Mammary epithelial cell (primary cell): ENCODE data around the gene ZNF462.

Source experiments
- EZH2 ChIP-seq: IDR thresholded peaks from 2 replicates; pipeline ENCODE4 v1.6.1; 2012; ENCODE audit warnings: low read length, inconsistent platforms, borderline replicate concordance
- TF ChIP-seq, protein P1 (sequence below), 2 donors: IDR thresholded peaks in 1 of 2; conservative IDR thresholded peaks in 1 of 2; 2 replicates each; pipeline ENCODE4 v1.5.1; 2011 to 2012; ENCODE audit warnings: inconsistent platforms in 2 of 2, low read length in 2 of 2, mild to moderate bottlenecking in 2 of 2, control low read depth in 1 of 2, low read depth in 1 of 2; ENCODE audit not compliant: insufficient read depth in 1 of 2; ENCODE audit errors: extremely low read depth in 1 of 2

DNA sequence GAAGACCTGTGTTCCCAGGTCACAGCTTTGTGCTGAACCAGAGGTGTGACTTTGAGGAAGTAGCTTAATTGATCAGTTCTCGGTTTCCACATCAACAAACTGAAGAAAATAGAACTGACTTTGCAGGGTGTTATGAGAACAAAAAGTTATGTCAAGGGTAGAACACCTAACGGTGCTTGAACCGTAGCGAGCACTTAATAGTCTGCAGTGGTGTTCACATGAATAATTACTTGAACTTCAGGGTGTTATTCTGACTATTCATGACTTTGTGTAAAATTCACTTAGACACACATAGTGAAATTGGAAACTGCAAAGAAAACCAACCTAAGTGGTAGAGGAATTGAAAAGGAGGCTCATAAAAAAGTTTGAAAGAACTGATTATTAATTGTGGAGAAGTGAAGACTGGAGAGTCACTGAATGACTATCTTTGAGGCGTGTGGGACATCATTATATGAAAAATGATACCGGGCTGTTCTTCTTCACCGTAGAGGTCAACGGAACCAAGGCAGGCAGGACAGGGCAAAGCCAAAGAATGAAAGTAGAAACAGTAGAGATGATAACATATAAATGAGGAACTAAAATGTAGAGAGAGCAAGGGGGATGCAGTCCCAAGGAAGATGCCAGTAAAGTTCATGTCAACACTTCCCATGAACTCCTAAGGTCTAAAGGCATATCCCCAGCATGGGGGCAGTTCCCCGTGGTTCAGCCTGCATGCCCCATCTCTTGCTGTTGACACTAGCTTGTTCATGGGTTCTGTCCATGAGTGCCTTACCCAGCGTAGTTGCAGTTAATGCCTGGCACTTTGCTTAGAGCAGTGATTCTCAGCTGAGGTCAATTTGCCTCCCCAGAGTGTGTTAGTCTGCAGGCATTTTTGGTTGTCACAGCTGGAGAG lies 118.7 kb downstream of the ZNF462 start:
- TF ChIP-seq, protein P1, sequence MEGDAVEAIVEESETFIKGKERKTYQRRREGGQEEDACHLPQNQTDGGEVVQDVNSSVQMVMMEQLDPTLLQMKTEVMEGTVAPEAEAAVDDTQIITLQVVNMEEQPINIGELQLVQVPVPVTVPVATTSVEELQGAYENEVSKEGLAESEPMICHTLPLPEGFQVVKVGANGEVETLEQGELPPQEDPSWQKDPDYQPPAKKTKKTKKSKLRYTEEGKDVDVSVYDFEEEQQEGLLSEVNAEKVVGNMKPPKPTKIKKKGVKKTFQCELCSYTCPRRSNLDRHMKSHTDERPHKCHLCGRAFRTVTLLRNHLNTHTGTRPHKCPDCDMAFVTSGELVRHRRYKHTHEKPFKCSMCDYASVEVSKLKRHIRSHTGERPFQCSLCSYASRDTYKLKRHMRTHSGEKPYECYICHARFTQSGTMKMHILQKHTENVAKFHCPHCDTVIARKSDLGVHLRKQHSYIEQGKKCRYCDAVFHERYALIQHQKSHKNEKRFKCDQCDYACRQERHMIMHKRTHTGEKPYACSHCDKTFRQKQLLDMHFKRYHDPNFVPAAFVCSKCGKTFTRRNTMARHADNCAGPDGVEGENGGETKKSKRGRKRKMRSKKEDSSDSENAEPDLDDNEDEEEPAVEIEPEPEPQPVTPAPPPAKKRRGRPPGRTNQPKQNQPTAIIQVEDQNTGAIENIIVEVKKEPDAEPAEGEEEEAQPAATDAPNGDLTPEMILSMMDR (conservative IDR thresholded peaks at IDR 0.05 in 1 of 2, IDR thresholded peaks at IDR 0.05 in 1 of 2; ENCODE audit: extremely low read depth in 1 of 2, insufficient read depth in 1 of 2, low read depth in 1 of 2, low read length in 2 of 2): no peak
- no peak for TF ChIP-seq EZH2
